IMR-90 (cell line): Measurements from ENCODE around the gene USP24. TPM values are rescaled to one million over a fixed set of nuclear protein-coding genes. Genes with fewer than 3 reads are reported as not detected.

Source experiments
- ATAC-seq: fragments of 200-7000 bp; cut with Tn5 transposase; 2 replicates; pipeline ENCODE4 v1.9.1; 2020; ENCODE audit warnings: low read depth, mild to moderate bottlenecking, moderate library complexity
- BruUV-seq: library from RNA; stranded (reverse); fragments of 400-500 nt; replicated peaks from 2 replicates; lab custom pipeline; 2021; lab: Mats Ljungman, UMichigan
- CTCF ChIA-PET: fragments of 300-600 bp; formaldehyde crosslinking; extraction: SDS; loops from one replicate; lab custom pipeline; 2021; ENCODE audit warnings: antibody characterized with exemption; lab: Yijun Ruan, JAX
- POLR2A ChIA-PET: fragments of 300-600 bp; sonication (Branson Sonifier 250); formaldehyde crosslinking; loops from one replicate; lab custom pipeline; 2022; ENCODE audit warnings: antibody characterized with exemption; ENCODE audit not compliant: unreplicated experiment; lab: Charles Lee
- DNase-seq: peaks from one replicate; pipeline ENCODE4 v3.0.0; 2013
- H2AFZ ChIP-seq: replicated peaks from 2 replicates; pipeline ENCODE3; 2013; ENCODE audit warnings: low read length, mild to moderate bottlenecking; ENCODE audit not compliant: poor library complexity
- H2AK5ac ChIP-seq: 2 replicates; pipeline ENCODE4 v1.6.1; 2013; ENCODE audit warnings: low read depth, low read length, inconsistent platforms
- H2AK9ac ChIP-seq: replicated peaks from 2 replicates; pipeline ENCODE3; 2013; ENCODE audit warnings: mild to moderate bottlenecking, low read depth, low read length, moderate library complexity; ENCODE audit not compliant: poor library complexity
- H2BK120ac ChIP-seq: 2 replicates; pipeline ENCODE4 v1.6.1; 2013; ENCODE audit warnings: low read depth, low read length, inconsistent platforms
- H2BK15ac ChIP-seq: 3 replicates; pipeline ENCODE4 v1.6.1; 2013; ENCODE audit warnings: low read depth, low read length, inconsistent platforms
- H2BK20ac ChIP-seq: 2 replicates; pipeline ENCODE4 v1.6.1; 2013; ENCODE audit warnings: low read depth, mild to moderate bottlenecking, inconsistent platforms, low read length, moderate library complexity
- H2BK5ac ChIP-seq: 2 replicates; pipeline ENCODE4 v1.6.1; 2013; ENCODE audit warnings: mild to moderate bottlenecking, low read depth, low read length, inconsistent platforms; ENCODE audit not compliant: poor library complexity, severe bottlenecking
- H3K14ac ChIP-seq: replicated peaks from 2 replicates; pipeline ENCODE4 v1.6.1; 2013; ENCODE audit warnings: low read depth, low read length, inconsistent platforms
- H3K18ac ChIP-seq: 2 replicates; pipeline ENCODE4 v1.6.1; 2013; ENCODE audit warnings: low read depth, low read length, control low read depth
- H3K23ac ChIP-seq: 2 replicates; pipeline ENCODE4 v1.6.1; 2013; ENCODE audit warnings: low read depth, low read length, inconsistent platforms
- H3K27ac ChIP-seq: 2 replicates; pipeline ENCODE4 v1.5.1; 2013; ENCODE audit warnings: mild to moderate bottlenecking, control low read depth, low read length; ENCODE audit not compliant: insufficient read depth
- H3K27me3 ChIP-seq: 2 replicates; pipeline ENCODE4 v1.6.1; 2013; ENCODE audit warnings: low read length; ENCODE audit not compliant: control insufficient read depth, insufficient read depth
- H3K36me3 ChIP-seq: 2 replicates; pipeline ENCODE4 v1.6.1; 2013; ENCODE audit warnings: low read length, mixed read lengths; ENCODE audit not compliant: control insufficient read depth, insufficient read depth
- H3K4ac ChIP-seq: 2 replicates; pipeline ENCODE4 v1.6.1; 2013; ENCODE audit warnings: low read depth, low read length, inconsistent platforms
- H3K4me1 ChIP-seq: 2 replicates; pipeline ENCODE4 v1.6.1; 2013; ENCODE audit warnings: low read length, mixed read lengths; ENCODE audit not compliant: control insufficient read depth, insufficient read depth
- H3K4me2 ChIP-seq: 2 replicates; pipeline ENCODE4 v1.6.1; 2013; ENCODE audit warnings: low read depth, mild to moderate bottlenecking, control low read depth, low read length, moderate library complexity
- H3K4me3 ChIP-seq: 2 replicates; pipeline ENCODE4 v1.5.1; 2013; ENCODE audit warnings: low read depth, mild to moderate bottlenecking, control low read depth, low read length, moderate library complexity; ENCODE audit not compliant: insufficient read depth
- H3K56ac ChIP-seq: 2 replicates; pipeline ENCODE4 v1.6.1; 2013; ENCODE audit warnings: low read length, inconsistent platforms; ENCODE audit not compliant: insufficient read depth; ENCODE audit errors: extremely low read depth
- H3K79me1 ChIP-seq, 2 experiments: 2 replicates each; pipeline ENCODE4 v1.6.1; 2013; ENCODE audit warnings: low read length in 2 of 2, inconsistent platforms in 1 of 2, low read depth in 1 of 2
- H3K9ac ChIP-seq: 2 replicates; pipeline ENCODE4 v1.6.1; 2013; ENCODE audit warnings: low read depth, low read length, control low read depth
- H3K9me1 ChIP-seq: 2 replicates; pipeline ENCODE4 v1.6.1; 2013; ENCODE audit warnings: low read length, inconsistent platforms; ENCODE audit not compliant: insufficient read depth
- H3K9me3 ChIP-seq: 2 replicates; pipeline ENCODE4 v1.6.1; 2013; ENCODE audit warnings: low read length; ENCODE audit not compliant: control insufficient read depth, insufficient read depth
- H4K20me1 ChIP-seq: 2 replicates; pipeline ENCODE4 v1.6.1; 2013; ENCODE audit warnings: low read length, inconsistent platforms; ENCODE audit not compliant: insufficient read depth
- H4K5ac ChIP-seq: 2 replicates; pipeline ENCODE4 v1.6.1; 2013; ENCODE audit warnings: mild to moderate bottlenecking, low read depth, low read length, control low read depth
- H4K8ac ChIP-seq, 2 experiments: 2 replicates each; pipeline ENCODE4 v1.6.1; 2013; ENCODE audit warnings: low read depth in 2 of 2, low read length in 2 of 2, control low read depth in 1 of 2, inconsistent platforms in 1 of 2
- H4K91ac ChIP-seq: 2 replicates; pipeline ENCODE4 v1.6.1; 2013; ENCODE audit warnings: low read depth, low read length, inconsistent platforms; ENCODE audit not compliant: insufficient read depth
- CEBPB ChIP-seq: IDR thresholded peaks from 2 replicates; pipeline ENCODE4 v1.6.1; 2012; ENCODE audit warnings: low read depth, low read length, improper control_type of control experiment
- CTCF ChIP-seq: conservative IDR thresholded peaks from 2 replicates; pipeline ENCODE4 v1.5.1; 2012; ENCODE audit warnings: mild to moderate bottlenecking, low read depth, low read length, improper control_type of control experiment
- FOS ChIP-seq: fragments of 150-350 bp; IDR thresholded peaks from 2 replicates; pipeline ENCODE4 v1.6.1; 2016; ENCODE audit warnings: low read depth, low read length
- MAFK ChIP-seq: IDR thresholded peaks from 2 replicates; pipeline ENCODE4 v1.6.1; 2012; ENCODE audit warnings: low read depth, low read length, improper control_type of control experiment
- MXI1 ChIP-seq: IDR thresholded peaks from 2 replicates; pipeline ENCODE4 v1.6.1; 2012; ENCODE audit warnings: low read depth, mild to moderate bottlenecking, low read length, moderate library complexity, borderline replicate concordance
- NFE2L2 ChIP-seq: fragments of 150-350 bp; IDR thresholded peaks from 2 replicates; pipeline ENCODE4 v1.6.1; 2016; ENCODE audit warnings: low read depth, mild to moderate bottlenecking, low read length
- POLR2A ChIP-seq: IDR thresholded peaks from 2 replicates; pipeline ENCODE4 v1.6.1; 2012; ENCODE audit warnings: mild to moderate bottlenecking, low read depth, low read length
- RAD21 ChIP-seq: IDR thresholded peaks from 2 replicates; pipeline ENCODE4 v1.6.1; 2012; ENCODE audit warnings: low read length, improper control_type of control experiment
- RCOR1 ChIP-seq: IDR thresholded peaks from 2 replicates; pipeline ENCODE4 v1.6.1; 2012; ENCODE audit warnings: mild to moderate bottlenecking, low read length, improper control_type of control experiment; ENCODE audit not compliant: insufficient replicate concordance
- RFX5 ChIP-seq: IDR thresholded peaks from 2 replicates; pipeline ENCODE4 v1.8.0; 2012; ENCODE audit warnings: low read depth, mild to moderate bottlenecking, low read length, moderate library complexity
- USF2 ChIP-seq: fragments of 150-350 bp; IDR thresholded peaks from 2 replicates; pipeline ENCODE4 v1.6.1; 2017; ENCODE audit warnings: mild to moderate bottlenecking, antibody characterized with exemption, low read length, low read depth
- WGBS, 2 experiments: methylation state at CpG; one replicate each; pipeline versions ENCODE4 v1.1.5 to v1.1.7; 2013; ENCODE audit warnings: missing lambda C conversion rate in 2 of 2; ENCODE audit not compliant: insufficient read length in 1 of 2; ENCODE audit errors: extremely low coverage in 2 of 2; 5-methylcytosine and 5-hydroxymethylcytosine counted together
- dilution Hi-C: fragments of 300-500 bp; cut with HindIII; formaldehyde crosslinking; loops from one replicate; pipeline ENCODE4 v1.14.3; 2018; ENCODE audit warnings: low sequenced_read_pairs; ENCODE audit not compliant: unreplicated experiment
- in situ Hi-C: fragments of 300-500 bp; cut with MboI; formaldehyde crosslinking; loops from 3 replicates; pipeline ENCODE4 v1.14.3; 2019; ENCODE audit warnings: low sequenced_read_pairs, inconsistent platforms, mixed read lengths
- intact Hi-C: fragments of 100-400 bp; cut with micrococcal nuclease; formaldehyde crosslinking; loops from 2 replicates; pipeline ENCODE4 v1.10.0; 2022
- polyA plus RNA-seq, 3 experiments: library from polyadenylated mRNA; depleted of rRNA; stranded (reverse); fragments of >200 nt; gene quantifications; 2 replicates each; pipeline ENCODE4 v1.2.3, GENCODE V29; 2012; ENCODE audit warnings: low replicate concordance in 1 of 3
- total RNA-seq: library from RNA; depleted of rRNA; stranded (reverse); fragments of >200 nt; gene quantifications from 2 replicates; pipeline ENCODE4 v1.2.3, GENCODE V29; 2012

USP24 gene
- total and polyA plus RNA-seq, 2 of the 4 experiments (the other 2 are of a cell fraction): 8.4 to 36.7 TPM

GRCh38 chr1:55040083-55040932 is 174.9 kb downstream of the USP24 start:
- no peak overlapping the region for H3K56ac ChIP-seq
- no peak overlapping the region for H3K9ac ChIP-seq
- no peak overlapping the region for H3K4ac ChIP-seq
- H3K79me1 ChIP-seq: no peaks in the 10 kb centered on the region
- intact Hi-C loops: no loop called here
- peaks cover 82% of the 10 kb centered on the region for H3K27me3 ChIP-seq
- peak overlapping the region; percentile 9 for H2AK9ac ChIP-seq
- no peaks in the 10 kb centered on the region for H3K36me3 ChIP-seq
- TF ChIP-seq RFX5 (no peak), CTCF (no peak), MAFK (no peak), RAD21 (no peak), USF2 (no peak), CEBPB (no peak), RCOR1 (no peak), FOS (no peak), NFE2L2 (no peak), POLR2A (no peak), MXI1 (no peak)
- H4K5ac ChIP-seq: no peak overlapping the region
- peak overlapping the region; percentile 81 for H2AFZ ChIP-seq
- H3K23ac ChIP-seq: no peak overlapping the region
- POLR2A ChIA-PET: no interaction called here
- no peak overlapping the region for H2BK15ac ChIP-seq
- H4K20me1 ChIP-seq: 0 out of 2 replicates have a peak, but pooled peaks cover 4% of the 10 kb centered on the region
- no peak overlapping the region for H2BK20ac ChIP-seq
- 0 out of 2 replicates have a peak, but pooled peaks have one; percentile 9 for ATAC-seq
- H3K9me1 ChIP-seq: 0 out of 2 replicates have a peak, but pooled peaks cover 3% of the 10 kb centered on the region
- H3K14ac ChIP-seq: no peak overlapping the region
- in situ Hi-C loops: no loop called here
- dilution Hi-C loops: no loop called here
- DNase-seq: no peak
- H2BK5ac ChIP-seq: no peak overlapping the region
- H4K8ac ChIP-seq: no peak overlapping the region
- BruUV-seq: no TSS peak
- H2AK5ac ChIP-seq: no peak overlapping the region
- peak overlapping the region; percentile 10; the same call in 1 of the 2 replicates for H3K4me2 ChIP-seq
- H3K4me1 ChIP-seq: peaks cover 2% of the 10 kb centered on the region; the same call in 1 of the 2 replicates
- no peak overlapping the region for H4K91ac ChIP-seq
- no peaks in the 10 kb centered on the region for H3K9me3 ChIP-seq
- WGBS, 2 experiments: 19% methylated on average over 20 of the region's 49 CpGs; no CpG with 5 or more reads in 1 of the 2 experiments
- no peak overlapping the region for H3K27ac ChIP-seq
- H3K4me3 ChIP-seq: no peak overlapping the region
- no peak overlapping the region for H3K18ac ChIP-seq
- CTCF ChIA-PET: no interaction called here
- no peak overlapping the region for H2BK120ac ChIP-seq
